Measurements from ENCODE around the gene ADIPOQ. TPM values are rescaled to one million over a fixed set of nuclear protein-coding genes. Genes with fewer than 3 reads are reported as not detected.
"Not testable (repeated sequence)": the region's sequence is repeated elsewhere in the genome, so short reads cannot be mapped to it uniquely, and the experiment has no call there.

Gene ADIPOQ
- total RNA-seq, 1 donor from 2014 or later, result 3.9 TPM

DNA sequence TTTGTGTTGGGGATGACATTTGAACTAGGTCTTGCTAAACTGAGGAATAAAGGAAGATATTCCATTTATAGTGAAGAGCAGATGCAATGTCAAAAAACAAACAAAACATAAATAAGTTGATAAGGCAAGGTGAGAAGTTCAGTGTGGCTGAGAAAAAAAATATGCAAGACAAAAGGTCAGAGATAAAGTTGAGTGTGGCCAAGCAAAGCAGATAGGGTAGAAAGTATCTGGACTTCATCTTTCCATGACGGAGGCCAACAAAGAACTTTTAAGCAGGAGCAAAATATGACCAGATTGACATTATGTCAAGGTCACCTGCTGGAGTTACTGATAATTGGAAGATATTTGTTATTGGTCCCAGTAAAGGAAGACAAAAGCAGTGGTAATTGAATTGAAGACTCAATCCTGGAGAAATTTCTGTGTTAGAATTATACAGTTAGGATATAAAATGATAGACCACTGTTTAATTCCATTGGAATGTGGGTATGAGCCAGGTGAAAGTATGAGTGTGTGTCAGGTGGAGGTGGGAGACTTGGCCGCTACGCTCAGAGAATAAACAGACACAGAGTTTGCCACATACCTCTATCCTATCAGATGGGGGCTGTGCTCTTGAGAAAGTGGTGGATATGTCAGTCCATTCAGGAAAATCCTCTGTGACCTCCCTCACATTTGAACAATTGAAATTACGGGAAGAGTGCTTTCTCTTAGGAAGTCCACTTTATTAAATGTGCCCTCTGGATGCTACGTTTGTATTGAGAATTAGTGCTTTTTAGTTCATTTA lies 28.1 kb downstream of the ADIPOQ start:
- DNase-seq (ENCODE audit: low spot score), result no peak

DNA sequence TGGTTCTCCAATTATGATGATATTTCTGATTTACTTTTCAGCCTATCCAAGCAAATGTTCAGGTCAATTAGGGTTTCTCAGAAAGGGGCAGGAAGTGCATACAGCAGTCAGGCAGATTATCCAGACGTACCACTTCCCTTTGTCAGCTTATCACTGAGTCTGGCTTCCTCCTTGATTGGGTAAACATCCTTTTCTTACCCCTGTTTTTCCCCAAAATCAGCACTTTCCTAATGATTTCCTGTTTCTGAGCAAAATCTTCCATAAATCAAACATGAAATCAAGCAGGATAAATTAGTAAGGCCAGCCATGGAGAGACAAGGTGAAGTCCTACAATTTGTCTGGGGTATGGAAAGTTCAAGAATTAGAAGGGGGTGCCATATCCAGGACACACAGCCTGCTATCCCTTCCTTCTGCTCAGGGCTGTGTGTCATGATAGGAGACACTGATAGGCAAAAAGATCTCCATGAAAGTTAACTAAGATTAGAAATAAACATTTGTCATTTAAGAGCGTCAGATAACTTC lies 29.0 kb downstream of the ADIPOQ start:
- no peak for DNase-seq (ENCODE audit: low spot score)

DNA sequence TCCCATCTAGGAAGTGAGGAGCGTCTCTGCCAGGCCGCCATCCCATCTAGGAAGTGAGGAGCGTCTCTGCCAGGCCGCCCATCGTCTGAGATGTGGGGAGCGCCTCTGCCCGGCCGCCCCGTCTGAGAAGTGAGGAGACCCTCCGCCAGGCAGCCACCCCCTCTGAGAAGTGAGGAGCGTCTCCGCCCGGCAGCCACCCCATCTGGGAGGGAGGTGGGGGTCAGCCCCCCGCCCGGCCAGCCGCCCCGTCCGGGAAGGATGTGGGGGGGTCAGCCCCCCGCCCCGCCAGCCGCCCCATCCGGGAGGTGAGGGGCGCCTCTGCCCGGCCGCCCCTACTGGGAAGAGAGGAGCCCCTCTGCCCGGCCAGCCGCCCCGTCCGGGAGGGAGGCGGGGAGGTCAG lies 31.3 kb downstream of the ADIPOQ start:
- DNase-seq (ENCODE audit: low spot score), result not testable (repeated sequence)

DNA sequence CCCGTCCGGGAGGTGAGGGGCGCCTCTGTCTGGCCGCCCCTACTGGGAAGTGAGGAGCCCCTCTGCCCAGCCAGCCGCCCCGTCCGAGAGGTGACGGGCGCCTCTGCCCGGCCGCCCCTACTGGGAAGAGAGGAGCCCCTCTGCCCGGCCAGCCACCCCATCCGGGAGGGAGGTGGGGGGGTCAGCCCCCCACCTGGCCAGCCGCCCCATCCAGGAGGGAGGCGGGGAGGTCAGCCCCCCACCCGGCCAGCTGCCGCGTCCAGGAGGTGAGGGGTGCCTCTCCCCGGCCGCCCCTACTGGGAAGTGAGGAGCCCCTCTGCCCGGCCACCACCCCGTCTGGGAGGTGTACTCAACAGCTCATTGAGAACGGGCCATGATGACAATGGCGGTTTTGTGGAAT lies 31.7 kb downstream of the ADIPOQ start:
- not testable (repeated sequence) for DNase-seq (ENCODE audit: low spot score)

DNA sequence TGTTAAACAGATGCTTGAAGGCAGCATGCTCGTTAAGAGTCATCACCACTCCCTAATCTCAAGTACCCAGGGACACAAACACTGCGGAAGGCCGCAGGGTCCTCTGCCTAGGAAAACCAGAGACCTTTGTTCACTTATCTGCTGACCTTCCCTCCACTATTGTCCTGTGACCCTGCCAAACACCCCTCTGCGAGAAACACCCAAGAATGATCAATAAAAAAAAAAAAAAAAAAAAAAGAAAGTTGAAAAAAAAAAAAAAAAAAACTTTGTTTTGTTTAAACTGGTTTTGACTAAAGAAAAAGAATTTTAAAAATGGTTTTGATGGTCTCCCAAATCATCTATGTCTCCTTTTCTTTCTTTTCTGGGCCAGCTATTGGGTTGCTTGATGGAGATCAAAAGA lies 32.3 kb downstream of the ADIPOQ start:
- DNase-seq (ENCODE audit: low spot score), result not testable (repeated sequence)

DNA sequence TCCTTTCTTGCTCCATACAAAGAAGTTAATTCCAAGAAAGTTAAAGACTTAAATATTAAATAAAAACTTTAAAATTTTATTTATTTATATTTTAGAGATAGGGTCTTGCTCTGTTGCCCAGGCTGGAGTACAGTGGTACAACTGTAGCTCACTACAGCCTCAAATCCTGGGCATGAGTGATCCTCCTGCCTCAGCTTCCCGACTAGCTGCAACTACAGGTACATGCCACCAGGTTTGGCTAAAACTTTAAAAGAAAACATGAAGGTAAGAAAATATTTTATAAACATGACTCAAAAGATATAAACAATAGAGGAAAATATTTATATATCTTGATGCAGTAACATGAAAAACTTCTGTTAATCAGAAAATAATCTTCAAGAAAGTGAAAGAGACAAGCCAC lies 33.2 kb downstream of the ADIPOQ start:
- no peak for DNase-seq (ENCODE audit: low spot score)

DNA sequence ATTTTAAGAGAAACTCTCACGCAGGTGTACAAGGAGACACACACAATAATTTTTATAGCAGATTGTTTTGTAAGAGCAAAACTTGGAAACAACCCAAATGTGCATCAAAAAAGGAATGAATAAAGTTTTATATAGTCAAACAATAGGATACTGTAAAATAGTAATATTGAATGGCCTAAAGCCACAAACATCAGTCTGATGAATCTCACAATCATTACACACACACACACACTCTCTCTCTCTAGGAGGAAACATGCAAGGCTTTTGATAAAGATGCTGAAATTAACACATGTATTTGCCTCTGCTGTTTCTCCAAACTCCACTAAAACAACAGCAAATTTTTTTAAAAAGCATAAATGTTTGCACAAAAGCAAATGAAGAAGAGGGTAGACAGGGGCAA lies 37.3 kb downstream of the ADIPOQ start:
- no peak for DNase-seq (ENCODE audit: low spot score)

DNA sequence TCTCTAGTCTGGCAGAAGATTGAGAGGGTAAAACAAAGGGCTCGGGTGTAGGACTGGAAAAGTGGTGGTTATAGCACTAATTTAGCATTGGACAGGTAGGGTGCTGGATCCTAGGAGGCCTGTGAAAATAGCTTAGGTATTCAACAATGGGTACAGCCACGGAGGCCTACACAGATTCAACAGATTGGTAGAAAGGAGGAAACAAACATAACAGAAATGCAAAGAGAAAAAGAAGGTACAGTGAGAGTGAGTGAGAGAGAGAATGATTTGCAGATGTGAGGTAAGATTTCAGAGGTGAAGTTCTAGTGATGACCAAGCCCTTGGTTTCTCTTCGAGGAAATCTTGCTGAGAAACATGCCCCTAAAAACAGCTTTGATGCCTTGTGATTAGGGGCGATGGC lies 37.9 kb downstream of the ADIPOQ start:
- DNase-seq (ENCODE audit: low spot score), result no peak

DNA sequence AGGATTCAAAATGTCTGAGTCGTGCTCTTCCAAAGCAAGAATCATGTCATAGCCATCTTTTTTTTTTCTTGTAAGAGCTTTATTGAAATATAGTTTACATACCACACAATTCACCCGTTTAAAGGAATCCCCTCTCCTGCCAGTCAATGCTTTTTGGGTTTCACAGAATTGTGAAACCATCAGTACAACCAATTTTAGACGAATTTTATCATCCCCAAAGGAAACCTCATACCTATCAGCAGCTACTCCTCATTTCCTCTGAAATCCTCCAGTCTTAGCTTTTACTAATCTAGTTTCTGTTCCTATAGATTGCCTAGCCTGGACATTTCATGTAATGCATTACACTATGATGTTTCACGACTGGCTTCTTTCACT lies 39.6 kb downstream of the ADIPOQ start:
- no peak for DNase-seq (ENCODE audit: low spot score)

DNA sequence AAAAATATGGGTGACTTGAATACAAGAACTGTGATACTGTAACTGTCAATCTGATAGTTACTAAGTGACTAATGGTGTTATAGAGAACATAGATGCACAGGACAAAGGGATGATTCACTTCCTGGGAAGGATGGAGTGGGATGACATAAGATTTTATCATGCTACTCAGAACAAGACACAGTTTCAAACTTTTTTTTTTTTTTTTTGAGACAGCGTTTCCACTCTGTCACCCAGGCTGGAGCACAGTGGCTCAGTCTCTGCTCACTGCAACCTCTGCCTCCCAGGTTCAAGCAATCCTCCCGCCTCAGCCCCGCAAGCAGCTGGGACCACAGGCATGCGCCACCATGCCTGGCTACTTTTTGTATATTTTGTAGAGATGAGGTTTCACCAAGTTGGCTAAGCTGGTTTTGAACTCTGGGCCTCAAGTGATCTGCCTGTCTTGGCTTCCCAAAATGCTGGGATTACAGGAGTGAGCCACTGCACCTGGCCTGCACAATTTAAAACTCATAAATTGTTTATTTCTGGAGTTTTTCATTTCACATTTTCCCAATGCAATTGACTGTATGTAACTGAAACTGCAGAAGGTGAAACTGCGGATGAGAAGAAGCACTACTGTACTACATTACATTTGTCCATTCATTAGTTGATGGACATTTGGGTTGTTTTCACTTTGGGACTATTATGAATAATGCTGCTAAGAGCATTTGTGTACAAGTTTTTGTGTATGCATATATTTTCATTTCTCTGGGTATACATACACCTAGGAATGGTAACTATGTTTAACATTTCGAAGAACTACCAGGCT lies 40.6 kb downstream of the ADIPOQ start:
- DNase-seq (ENCODE audit: low spot score), result no peak

DNA sequence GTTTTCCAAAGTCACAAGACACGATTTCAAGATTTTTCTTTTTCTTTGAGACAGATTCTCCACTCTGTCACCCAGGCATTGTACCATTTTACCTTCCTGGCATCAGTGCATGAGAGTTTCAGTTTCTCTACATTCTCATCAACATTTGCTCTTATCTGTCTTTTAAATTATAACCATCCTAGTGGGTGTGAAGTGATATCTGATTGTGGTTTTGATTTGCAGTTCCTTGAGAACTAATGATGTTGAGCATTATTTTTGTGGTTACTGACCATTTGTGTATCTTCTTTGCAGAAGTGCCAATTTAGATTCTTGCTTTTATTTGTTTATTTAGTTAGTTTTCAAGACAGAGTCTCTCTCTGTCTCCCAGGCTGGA lies 41.2 kb downstream of the ADIPOQ start:
- DNase-seq (ENCODE audit: low spot score), result no peak

DNA sequence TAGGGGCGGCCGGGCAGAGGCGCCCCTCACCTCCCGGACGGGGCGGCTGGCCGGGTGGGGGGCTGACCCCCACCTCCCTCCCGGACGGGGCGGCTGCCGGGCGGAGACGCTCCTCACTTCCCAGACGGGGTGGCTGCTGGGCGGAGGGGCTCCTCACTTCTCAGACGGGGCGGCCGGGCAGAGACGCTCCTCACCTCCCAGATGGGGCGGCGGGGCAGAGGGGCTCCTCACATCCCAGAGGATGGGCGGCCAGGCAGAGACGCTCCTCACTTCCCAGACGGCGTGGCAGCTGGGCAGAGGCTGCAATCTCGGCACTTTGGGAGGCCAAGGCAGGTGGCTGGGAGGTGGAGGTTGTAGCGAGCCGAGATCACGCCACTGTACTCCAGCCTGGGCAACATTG lies 42.4 kb downstream of the ADIPOQ start:
- not testable (repeated sequence) for DNase-seq (ENCODE audit: low spot score)

DNA sequence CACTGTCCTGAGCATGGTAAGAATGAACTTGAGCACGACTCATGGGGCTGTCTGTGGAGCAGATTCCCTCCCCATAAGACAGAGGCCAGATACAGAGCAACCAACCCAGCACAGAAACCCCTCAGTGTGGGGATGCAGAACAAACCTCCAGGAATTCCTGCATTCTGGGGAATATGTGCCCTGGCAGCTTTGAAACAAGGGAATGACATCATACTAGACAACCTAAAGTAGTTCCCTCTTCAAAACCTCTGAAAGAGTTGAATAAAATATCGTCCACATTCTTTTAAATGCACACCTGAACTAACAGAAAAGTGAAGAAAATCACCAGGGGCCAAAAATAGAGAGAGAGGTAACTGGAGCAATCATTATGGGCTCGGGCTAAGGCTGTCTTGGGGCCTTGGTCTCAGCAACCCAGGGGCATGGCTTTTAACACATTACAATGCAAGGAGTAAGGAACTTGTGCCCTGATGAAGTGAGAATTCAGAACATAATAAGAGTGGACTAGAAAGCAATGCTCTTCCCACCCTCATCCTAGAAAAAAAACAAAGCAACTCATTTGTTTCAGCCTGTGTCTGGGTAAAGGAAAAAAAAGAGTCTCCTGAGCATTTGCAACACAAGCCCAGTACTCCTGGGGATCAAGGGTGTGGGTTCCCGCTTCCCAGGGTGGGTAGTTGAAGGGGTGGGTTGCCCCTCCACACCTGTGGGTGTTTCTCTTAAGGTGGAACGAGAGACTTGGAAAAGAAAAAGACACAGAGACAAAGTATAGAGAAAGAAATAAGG lies 43.9 kb downstream of the ADIPOQ start:
- no peak for DNase-seq (ENCODE audit: low spot score)

DNA sequence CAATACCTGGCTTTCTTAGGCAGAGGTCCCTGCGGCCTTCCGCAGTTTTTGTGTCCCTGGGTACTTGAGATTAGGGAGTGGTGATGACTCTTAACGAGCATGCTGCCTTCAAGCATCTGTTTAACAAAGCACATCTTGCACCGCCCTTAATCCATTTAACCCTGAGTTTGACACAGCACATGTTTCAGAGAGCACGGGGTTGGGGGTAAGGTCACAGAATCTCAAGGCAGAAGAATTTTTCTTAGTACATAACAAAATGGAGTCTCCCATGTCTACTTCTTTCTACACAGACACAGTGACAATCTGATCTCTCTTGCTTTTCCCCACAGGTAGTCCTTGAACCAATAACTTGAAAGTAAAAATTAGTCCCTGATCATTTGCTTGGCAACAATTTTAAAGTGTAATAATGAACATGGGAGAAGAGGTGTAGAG lies 45.0 kb downstream of the ADIPOQ start:
- not testable (repeated sequence) for DNase-seq (ENCODE audit: low spot score)

DNA sequence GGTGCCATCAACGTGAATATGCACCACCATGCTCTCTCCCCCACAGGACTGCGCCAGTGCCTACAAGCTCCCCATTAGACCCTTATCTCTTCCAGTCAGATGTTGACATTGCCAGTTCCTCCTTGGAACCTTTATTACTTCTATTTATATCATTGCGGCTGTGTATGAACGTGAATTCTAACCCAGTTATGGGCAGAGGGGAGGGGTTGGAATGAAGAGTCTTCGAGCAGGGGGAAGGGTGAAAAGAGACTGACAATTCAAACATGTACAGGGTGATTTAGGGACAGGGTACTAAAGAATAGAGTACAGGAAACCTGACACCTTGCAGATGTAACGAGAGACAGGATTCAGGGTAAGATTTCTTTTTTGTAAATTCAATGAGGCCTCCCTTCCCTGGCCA lies 46.1 kb downstream of the ADIPOQ start:
- DNase-seq (ENCODE audit: low spot score), result no peak

DNA sequence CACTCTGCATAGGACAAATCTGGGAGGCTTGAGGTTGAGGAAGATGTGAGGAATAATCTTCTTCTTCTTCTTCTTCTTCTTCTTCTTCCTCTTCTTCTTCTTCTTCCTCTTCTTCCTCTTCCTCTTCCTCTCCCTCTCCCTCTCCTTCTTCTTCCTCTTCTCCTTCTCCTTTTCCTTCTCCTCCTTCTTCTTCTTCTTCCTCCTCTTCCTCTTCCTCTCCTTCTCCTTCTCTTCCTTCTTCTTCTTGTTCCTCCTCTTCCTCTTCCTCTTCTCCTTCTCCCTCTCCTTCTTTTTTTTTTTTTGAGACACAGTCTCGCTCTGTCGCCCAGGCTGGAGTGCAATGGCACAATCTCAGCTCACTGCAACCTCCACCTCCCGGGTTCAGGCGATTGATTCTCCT lies 47.2 kb downstream of the ADIPOQ start:
- not testable (repeated sequence) for DNase-seq (ENCODE audit: low spot score)

DNA sequence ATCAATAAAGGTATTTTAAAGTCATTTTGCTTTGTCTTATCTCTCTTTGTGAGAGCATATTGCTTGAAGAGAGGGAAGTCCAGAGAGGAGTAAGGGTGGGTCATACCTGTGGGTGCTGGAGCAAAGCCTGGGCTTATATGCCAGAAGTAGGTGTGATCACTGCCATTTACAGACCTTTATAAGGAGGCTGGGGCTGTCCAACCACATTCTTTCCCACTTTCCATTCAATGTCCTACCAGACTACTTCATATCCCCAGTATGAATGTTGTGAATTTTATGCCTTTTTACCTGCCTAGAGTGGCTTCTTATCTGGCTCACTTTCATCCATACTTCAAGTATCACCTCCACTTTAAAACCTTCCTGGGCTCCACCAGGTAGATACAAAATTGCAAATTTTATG lies 48.4 kb downstream of the ADIPOQ start:
- DNase-seq (ENCODE audit: low spot score), result no peak

DNA sequence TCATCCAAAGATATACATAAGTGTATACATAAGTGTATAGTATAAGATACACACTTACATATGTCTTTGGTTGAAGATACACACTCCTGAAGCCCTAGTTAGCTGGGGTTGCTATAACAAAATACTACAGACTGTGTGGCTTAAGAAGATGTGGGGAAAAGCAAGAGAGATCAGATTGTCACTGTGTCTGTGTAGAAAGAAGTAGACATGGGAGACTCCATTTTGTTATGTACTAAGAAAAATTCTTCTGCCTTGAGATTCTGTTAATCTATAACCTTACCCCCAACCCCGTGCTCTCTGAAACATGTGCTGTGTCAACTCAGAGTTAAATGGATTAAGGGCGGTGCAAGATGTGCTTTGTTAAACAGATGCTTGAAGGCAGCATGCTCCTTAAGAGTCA lies 50.6 kb downstream of the ADIPOQ start:
- not testable (repeated sequence) for DNase-seq (ENCODE audit: low spot score)

DNA sequence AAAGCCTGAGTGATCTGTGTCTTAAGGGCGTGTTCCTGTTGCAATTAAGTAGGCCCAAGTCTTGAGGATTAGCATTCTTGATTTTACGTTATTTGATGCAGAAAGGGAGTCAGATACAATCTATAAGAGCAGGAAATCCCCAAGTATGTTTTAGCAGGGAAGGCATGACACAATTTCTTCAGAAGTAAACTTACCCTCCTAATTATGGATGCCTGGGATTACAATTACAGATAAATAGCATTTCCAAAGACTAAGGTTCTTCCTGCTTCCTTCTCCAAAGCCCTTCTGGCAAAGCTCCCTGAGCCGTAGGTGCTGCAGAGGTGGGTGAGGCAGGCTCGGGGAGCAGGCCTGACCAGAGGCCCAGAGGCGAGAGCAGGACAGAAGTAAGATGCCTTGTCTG lies 52.9 kb downstream of the ADIPOQ start:
- no peak for DNase-seq (ENCODE audit: low spot score)

DNA sequence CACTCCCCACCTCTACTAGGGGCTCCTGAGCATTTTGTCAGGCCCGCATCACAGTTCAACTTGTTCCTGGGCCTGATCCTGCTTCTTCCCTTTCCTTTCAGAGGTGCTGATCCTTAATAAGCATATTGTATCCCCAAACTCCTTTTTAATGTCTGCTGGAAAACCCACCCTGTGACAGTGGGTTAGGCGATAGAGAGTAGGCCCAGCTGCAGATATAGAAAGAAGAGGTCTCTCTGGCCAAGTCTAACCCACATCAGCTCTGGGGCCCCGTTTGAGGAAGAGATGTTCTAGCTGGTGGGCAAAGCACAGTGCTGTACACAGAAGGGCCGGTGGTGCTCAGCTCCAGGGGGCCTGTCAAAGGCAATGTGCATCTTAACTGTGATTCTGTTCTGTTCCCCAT lies 53.5 kb downstream of the ADIPOQ start:
- DNase-seq (ENCODE audit: low spot score), result no peak

DNA sequence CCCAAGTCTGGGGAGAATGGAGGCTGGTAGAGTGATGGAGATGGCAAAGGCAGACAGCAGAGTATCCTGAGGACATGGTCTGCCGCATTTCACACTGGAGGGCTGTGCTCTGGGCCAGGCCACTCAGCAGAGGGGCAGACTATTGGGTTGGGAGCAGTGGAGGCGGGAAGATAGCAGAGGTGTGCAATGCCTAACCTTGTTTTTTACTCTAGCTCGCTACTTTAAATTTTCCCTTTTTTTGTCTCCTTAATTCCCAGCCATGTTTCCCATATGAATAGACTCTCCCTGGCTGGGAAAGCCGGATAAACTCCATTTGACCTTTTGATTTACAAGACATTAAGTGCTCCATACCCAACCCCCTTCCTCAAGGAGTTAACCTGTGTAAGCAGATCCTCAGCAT lies 54.4 kb downstream of the ADIPOQ start:
- no peak for DNase-seq (ENCODE audit: low spot score)

DNA sequence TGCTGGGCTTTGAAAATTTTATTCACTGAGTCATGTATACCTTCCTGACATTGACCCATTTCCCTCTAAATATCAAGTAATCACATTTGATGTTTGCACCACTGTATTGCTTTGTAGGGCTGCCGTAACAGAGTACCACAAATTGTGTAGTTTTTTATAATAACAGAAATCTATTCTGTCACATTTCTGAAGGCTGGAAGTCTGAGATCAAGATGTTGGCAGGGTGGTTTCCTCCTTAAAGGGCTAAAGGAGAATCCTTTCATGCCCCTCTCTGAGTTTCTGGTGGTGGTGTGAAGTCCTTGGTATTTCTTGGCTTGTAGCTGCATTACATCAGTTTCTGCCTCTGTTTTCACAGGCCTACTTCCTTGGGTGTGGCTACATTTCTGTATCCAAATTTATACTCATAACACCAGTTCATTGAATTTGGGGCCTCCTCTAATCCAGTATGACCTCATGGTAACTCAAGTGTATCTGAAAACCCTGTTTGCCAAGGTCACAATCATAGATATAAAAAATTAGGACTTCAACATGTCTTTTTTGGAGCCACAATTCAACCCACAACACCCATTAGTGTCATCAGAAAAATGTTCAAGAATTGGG lies 58.7 kb downstream of the ADIPOQ start:
- DNase-seq (ENCODE audit: low spot score), result peak; percentile 38

Data from umbilical cord (tissue), 2 donors.